HTERT RPE-1 (cell line): ENCODE results near the gene SORD.
"Not testable (repeated sequence)": the region's sequence is repeated elsewhere in the genome, so short reads cannot be mapped to it uniquely, and the experiment has no call there.

Source experiments
- in situ Hi-C: fragments of 300-500 bp; cut with MboI; formaldehyde crosslinking; loops from 4 replicates; pipeline ENCODE4 v1.14.3; 2020; ENCODE audit warnings: low sequenced_read_pairs

SORD gene

DNA sequence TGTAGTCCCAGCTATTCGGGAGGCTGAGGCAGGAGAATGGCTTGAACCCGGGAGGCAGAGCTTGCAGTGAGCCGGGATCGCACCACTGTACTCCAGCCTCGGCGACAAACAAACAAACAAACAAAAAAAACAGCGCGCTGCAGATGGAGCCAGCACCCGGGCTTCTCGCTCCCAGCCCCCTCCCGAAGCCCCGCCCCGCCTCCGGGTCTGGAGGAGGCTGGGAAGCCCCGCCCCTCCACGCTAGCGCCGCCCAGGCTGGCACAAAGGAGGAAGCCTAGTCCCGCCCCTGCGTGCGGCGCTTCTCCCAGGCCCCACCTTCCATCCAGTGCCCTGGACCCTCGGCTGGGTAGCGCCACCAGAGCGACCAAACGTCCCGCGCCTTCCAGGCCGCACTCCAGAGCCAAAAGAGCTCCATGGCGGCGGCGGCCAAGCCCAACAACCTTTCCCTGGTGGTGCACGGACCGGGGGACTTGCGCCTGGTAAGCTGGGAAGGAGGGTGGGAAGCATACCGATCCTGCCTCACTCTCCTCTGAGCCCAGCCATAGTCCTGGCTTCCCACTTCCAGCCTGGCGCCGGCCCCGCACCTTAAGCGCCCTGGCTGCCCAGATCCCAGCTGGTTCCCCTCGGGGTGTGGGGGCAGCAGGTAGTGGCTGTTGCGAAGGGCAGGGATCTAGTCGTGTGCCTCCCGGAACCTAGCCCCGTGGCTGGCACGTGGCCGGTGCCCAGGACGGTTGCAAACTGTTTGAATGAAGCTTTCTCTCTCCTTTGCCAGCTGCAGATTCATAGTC is at the start of gene SORD:
SORD (plus strand) TSS at position 325 of the 788 bp plus-strand sequence; CDS start at position 414, 89 bp downstream.
- in situ Hi-C loops, result no loop called here

DNA sequence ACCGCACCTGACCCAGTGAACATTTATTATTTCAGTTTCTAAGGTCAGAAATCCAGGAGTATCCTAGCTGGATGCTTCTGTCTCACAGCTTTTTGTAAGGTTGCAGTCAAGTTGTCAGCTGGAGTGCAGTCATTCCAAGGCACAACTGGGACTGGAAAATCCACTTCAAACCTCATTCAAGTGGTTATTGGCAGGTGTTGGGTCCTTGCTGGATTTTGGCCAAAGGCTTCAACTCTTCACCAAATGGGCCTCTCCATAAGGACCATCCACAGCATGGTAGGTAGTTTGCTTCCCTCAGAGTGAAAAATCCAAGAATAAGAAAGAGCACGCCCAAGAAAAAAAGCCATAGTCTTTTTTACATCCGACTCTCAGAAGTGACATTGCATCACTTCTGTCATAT is 46.8 kb upstream of the SORD start:
- in situ Hi-C loops, result not testable (repeated sequence)

DNA sequence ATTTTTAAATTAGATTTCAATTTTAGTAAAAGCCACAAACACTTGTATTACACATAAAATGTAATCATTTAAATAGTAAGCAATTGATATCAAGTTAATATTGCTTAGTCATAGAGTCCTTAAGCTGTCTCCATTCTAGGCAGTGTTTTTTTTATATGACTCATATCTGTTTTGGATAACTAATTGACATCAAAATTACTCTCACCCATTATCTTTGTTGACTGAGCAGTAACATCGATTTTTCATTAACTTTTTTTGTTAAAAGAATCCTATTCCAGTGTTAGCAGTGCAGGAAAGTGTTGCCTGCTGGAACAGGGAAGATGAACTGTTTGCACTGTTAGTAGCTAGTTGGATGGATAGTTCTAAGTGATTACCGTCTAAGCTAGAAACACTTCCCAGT is 45.2 kb upstream of the SORD start:
- in situ Hi-C loops, result not testable (repeated sequence)

DNA sequence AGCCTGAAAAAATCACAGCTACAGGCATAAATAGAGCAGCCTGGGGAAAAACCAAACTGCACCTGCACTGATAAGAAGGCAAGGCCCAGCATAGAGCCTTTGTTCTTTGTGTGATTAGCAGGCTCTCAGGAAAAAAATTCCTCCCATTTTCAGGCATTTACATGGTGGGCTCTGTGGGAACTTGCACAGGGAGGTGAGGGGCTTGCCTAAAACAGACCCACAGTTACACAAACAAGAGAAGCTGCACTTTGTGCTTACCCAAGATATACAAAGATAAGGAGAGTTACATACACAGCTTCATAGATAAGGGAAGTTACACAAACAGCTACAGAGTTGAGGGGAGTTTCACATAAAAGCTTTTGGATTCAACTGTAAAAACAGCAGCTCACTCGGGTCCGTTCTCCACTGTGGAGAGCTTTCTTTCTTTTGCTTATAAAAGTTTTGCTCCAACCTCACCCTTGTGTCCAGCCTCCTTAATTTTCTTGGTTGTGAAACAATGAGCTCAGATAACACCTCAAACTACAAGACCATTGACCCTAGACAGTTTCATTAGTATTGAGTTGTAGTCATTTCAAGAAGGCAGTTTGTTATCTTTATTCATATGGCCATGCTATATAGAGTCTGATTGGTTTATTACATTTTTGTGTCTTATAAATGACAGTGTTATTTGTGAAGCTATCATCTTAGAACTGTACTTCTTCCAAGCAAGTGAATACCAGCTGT is 43.2 kb upstream of the SORD start:
- in situ Hi-C loops, result not testable (repeated sequence)

DNA sequence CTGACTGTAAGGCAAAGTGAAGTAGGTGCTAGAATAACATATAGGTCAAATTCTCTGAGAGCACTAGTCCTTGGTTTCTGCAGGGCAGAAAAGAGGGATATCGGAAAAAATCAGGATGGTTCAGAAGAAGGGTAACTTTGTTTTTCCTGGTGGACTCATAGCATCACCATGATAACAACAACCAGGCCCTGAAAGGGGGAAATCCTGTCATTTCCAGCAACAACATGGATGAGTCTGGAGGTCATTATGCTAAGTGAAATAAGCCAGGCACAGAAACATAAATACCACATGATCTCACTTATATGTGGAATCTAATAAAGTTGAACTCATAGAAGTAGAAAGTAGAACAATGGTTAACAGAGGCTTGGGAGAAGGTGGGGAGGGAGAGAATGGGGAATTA is 38.9 kb upstream of the SORD start:
- in situ Hi-C loops, result not testable (repeated sequence)

DNA sequence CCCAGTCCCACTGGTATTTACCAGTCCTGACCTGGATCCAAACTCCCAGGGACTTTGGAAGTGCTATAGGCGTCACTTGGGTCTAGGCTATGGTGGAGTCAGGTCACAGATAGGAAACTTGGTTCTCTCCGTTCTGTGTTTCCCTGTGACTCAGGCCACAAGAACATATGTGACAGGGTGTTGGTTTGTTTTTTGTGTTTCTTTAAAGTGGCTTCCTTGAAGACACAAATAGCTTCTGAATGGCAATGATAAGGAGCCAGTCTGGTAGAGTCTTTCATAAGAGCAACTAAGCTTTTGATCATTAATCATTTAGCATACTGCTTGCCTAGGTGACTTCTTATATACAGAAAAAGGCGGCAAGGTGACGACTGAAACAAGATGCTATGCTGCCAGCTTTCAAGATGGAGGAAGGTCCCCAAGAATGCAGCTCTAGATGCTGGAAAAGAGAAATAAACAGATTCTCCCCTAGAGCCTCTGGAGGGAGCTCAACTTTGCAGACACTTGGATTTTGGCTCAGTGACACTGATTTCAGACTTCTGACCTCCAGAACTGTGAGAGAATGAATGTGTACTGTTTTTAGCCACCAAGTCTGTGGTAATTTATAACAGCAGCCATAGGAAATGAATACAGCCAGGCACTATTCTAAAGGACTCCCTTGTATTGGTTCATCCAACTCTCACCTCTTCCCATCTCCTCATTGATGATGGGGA is 36.5 kb upstream of the SORD start:
- in situ Hi-C loops, result not testable (repeated sequence)

DNA sequence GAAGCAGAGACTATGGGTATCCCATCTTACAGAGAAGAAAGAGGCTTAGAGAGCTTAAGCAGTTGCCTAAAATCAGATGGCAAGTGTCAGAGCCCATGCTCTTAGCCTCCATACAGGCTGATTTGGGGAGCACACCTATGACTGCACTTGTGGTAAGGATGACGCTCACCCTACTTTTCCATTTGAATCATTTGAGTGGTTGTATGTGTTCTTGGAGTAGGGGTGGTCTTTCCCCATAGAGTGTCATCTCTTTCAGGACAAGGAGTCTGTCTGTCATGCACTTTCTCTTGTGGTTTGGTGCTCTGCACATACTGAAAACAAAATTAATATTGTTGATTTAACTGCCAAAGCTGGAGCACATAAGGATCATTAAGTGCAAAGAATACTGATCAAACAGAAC is 35.3 kb upstream of the SORD start:
- in situ Hi-C loops, result not testable (repeated sequence)

DNA sequence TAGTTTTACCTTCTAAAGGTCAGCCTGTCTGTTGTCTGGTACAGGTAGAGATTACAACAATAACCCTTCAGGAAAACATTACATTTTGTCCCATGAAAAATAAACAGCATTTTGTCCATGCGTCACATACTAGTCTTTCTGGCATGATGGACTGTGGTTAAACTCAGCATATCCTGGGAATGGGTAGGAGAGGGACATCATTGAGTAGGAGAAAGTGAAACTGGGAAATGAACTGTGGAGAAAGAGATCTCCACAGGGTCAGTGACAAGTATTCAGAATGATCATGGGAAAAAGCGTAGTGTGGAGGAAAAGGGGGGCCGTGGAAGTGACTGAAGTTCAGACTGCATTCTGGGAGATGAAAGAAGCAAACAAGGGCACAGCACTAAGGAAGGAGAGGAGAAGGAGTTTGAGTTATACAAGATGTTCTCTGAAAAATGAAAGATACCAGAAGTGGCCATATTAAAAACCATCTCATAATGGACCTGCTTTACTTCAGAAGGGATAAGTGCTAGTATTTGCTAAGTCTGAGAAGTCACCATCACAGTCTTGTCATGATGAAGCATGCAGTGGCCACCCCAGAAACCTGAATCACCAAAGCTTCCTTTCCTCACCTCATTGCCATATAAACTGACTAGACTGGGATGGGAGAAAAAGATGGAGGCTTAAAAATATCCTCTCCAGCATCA is 34.7 kb upstream of the SORD start:
- in situ Hi-C loops, result not testable (repeated sequence)

DNA sequence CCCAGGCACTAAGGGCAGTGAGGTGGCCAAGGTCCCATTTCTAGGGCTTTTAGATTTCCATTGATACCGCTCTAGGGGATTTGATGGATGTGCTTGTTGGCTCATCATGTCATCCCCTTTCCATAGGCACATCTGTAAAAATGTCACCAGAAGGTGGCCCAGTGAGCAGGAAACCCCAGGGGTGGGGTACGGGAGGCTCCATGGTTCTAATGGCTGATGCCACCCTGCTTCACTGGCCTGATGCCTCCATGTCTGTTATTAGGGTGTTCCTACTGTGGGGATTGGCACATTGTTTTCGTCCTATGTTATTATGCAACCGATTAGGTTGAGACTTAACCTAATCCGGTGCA is 34.1 kb upstream of the SORD start:
- in situ Hi-C loops, result not testable (repeated sequence)

DNA sequence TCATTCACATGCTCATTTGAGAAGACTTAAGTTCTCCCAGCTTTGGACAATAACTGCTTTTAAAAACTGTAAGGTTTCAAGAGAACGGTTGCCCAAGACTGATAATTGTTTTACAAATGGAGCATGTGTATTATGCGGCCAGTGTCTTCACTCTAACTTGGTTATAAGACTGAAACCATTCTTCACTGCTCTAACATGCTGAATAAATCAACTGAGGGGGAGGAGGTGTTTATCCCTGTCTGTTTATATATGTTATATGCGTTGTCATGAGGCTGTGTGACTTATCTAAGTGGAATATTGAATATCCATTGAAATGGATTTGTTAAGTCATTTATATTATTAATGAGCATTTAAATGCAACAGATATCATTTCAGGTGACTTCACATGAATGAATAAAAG is 25.4 kb upstream of the SORD start:
- in situ Hi-C loops, result not testable (repeated sequence)

DNA sequence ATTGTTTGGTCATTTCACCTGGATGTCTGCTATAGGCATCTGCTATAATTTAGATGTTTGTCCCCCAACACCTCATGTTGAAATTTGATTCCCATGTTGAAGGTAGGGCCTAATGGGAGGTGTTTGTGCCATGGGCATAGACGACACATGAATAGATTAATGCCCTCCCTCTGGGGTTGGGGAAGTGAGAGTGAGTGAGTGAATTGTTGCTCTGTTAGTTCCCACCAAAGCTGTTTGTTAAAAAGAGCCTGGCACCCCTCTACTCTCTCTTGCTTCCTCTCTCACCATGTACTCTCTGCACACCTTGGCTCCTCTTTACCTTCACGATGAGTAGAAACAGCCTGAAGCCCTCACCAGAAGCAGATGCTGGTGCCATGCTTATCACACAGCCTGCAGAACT is 23.9 kb upstream of the SORD start:
- in situ Hi-C loops, result no loop called here

DNA sequence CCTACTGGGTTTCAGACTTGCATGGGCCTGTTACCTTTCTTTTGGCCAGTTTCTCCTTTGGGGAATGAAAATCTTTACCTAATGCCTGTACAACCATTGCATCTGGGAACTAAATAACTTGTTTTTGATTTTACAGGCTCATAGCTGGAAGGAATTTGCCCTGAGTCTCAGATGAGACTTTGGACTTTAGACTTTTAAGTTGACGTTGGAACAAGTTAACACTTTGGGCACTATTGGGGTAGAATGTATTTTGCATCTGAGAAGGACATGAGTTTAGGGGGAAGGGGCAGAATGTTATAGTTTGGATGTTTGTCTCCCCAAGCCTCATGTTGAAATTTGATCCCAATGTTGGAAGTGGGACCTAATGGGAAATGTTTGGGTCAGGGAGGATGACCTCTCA is 21.8 kb upstream of the SORD start:
- in situ Hi-C loops, result not testable (repeated sequence)

DNA sequence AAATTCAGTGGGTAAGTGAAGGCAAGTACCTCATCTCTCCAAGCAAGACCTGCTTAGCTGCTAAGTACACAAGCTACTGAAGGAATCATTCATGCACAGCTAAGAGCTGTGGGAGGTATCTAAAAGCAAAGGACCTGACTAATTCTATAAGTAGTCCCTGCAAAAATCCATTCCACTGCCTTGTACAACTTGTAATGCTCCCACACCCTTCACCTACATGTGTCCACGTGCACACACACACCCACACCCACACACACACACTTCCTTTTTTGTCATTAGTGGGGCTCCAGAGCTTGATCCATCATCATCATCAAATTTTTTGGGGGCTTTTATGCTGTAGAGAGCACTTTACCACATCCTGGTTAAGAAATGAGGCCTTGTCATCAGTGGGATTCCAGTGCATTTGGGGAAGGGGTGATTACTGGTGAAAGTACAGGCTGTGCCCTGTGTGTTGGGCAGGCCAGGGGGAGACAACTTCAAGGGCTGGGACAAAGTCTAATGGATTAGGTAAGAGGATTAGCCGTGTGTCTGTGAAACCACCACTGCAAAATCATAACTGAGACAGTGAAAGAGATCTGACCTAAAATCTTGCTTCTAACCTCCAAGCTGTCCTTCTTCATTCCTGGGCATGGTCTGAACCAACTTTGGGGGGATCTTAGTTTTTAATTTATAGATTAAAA is 19.1 kb upstream of the SORD start:
- in situ Hi-C loops, result not testable (repeated sequence)

DNA sequence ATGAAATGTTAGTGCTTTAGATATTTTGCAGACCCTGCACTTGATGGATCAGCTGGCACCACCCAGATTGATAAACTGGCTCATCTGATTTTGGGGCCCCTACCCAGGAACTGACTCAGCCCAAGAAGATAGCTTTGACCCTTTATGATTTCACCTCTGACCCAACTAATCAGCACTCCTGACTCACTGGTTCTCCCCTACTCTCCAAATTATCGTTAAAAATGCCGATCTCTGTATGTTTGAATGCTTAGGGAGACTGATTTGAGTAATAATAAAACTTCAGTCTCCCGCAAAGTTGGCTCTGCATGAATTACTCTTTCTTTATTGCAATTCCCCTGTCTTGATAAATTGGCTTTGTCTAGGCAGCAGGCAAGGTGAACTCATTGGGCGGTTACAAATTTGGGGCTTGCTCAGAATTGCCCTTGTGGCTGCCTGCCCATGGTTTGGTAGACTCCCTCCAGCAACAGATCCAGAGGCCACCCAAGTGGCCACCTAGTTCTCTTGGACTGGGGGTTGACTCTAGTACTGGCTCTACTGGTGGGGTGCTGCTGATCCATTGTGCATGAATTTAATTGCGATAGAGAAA is 18.3 kb upstream of the SORD start:
- in situ Hi-C loops, result not testable (repeated sequence)

DNA sequence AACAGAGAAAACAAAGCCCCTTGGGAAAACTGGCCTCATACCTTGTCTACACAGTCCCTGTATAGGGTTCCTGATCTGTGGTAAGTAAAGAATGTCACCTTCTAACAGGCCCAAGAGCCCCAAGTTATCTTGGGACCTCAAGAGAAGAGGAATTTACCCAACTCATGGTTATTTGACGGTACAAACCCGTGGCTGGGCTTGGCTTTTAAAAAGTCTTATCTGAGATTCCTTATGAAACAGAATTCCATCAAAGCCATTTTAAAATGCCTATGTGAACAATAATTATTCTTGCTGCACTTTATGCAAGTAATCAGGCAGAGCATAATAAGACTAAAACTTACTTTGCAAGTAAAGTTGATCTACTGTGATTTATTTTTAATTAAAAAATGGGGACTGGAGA is 13.9 kb upstream of the SORD start:
- in situ Hi-C loops, result no loop called here

DNA sequence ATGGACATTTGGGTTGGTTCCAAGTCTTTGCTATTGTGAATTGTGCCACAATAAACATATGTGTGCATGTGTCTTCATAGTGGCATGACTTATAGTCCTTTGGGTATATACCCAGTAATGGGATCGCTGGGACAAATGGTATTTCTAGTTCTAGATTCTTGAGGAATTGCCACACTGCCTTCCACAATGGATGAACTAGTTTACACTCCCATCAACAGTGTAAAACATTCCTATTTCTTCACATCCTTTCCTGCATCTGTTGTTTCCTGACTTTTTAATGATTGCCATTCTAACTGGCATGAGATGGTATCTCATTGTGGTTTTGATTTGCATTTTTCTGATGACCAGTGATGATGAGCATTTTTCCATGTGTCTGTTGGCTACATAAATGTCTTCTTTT is 7.9 kb upstream of the SORD start:
- in situ Hi-C loops, result not testable (repeated sequence)

DNA sequence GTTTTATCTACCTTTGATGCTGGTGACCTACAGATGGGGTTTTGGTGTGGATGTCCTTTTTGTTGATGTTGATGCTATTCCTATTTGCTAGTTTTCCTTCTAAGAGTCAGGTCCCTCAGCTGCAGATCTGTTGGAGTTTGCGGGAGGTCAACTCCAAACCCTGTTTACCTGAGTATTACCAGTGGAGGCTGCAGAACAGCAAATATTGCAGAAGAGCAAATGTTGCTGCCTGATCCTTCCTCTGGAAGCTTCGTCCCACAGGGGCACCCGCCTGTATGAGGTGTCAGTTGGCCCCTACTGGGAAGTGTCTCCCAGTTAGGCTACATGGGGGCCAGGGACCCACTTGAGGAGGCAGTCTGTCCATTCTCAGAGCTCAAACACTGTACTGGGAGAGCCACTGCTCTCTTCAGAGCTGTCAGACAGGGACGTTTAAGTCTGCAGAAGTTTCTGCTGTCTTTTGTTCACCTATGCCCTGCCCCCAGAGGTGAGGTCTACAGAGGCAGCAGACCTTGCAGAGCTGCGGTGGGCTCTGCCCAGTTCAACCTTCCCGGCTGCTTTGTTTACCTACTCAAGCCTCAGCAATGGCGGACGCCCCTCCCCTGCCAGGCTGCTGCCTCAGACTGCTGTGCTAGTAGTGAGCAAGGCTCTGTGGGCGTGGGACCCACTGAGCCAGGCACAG is 2.6 kb upstream of the SORD start:
- in situ Hi-C loops, result not testable (repeated sequence)

DNA sequence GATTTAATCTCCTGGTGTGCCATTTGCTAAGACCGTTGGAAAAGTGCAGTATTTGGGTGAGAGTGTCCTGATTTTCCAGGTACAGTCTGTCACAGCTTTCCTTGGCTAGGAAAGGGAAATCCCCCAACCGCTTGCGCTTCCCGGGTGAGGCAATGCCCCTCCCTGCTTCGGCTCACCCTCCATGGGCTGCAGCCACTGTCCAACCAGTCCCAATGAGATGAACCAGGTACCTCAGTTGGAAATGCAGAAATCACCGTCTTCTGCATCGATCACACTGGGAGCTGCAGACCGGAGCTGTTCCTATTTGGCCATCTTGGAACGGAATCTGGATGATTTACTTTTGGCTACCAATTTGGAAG is 2.1 kb upstream of the SORD start:
- in situ Hi-C loops, result not testable (repeated sequence)

DNA sequence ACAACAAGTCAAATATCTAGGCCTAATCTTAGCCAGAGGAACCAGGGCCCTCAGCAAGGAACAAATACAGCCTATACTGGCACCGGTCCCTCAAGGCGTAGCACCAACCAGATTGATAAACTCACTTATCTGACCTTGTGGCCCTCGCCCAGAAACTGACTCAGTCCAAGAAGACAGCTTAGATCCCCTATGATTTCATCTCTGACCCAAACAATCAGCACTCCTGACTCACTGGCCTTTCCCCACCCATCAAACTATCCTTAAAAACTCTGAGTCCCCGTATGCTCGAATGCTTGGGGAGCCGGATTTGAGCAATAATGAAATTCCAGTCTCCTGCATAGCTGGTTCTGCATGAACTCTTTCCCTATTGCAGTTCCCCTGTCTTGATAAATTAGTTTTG is 1.6 kb upstream of the SORD start:
- in situ Hi-C loops, result no loop called here
